ENCODE data around the gene NAT14. TPM values are rescaled to one million over a fixed set of nuclear protein-coding genes. Genes with fewer than 3 reads are reported as not detected.

NAT14 gene
- polyA plus RNA-seq, 1 of the 3 experiments (the other 2 are of a cell fraction): 89.9 TPM

DNA sequence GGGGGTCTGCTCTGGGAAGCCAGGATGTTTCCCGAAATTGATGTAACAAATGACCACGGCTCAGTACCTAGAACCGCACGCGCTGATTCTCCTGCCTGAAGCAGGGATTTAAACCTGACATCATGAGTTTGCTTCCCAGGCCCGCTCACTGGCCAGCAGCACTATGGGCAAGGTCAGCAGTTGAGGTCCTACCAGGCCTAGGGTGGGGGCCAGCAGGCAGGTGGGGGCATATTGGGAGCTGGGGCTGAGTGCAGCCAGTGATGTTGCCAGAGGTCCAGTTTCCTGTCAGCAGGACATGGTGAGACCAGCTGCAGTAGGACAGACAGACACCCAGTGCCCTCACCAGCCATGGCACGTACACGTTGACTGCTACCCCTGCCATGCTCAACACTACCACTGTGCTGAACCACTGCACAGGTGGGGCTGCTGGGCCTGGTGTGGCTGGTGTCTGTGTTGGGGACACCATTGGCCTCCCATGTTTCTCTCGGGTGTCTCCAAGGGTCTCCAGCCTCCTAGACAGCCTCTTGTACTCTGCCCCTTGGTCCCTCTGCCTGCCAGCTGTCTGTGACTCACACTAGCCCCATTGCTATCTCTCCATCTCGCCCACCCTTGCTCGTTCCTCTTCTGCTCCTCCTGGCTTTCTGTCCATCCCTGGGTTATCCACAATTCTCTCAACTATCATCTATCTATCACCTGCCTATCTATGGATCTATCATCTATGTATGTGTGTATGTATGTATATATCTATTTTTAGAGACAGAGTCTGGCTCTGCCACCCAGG, 19.3 kb upstream of the NAT14 start:
- H3K9me2 ChIP-seq: no peaks in the 10 kb centered on the region
- TF ChIP-seq FOXJ3 (CRISPR knock-in tag; IDR thresholded peaks at IDR 0.05) (no peak), ELF1 (IDR thresholded peaks at IDR 0.05) (no peak), EZH2phosphoT487 (IDR thresholded peaks at IDR 0.05; ENCODE audit: borderline replicate concordance, low read depth) (no peak), RXRA (IDR thresholded peaks at IDR 0.05; ENCODE audit: borderline replicate concordance, low read depth) (no peak)
- TF ChIP-seq, protein P1, sequence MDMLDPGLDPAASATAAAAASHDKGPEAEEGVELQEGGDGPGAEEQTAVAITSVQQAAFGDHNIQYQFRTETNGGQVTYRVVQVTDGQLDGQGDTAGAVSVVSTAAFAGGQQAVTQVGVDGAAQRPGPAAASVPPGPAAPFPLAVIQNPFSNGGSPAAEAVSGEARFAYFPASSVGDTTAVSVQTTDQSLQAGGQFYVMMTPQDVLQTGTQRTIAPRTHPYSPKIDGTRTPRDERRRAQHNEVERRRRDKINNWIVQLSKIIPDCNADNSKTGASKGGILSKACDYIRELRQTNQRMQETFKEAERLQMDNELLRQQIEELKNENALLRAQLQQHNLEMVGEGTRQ (IDR thresholded peaks at IDR 0.05; ENCODE audit: borderline replicate concordance, low read depth, low read length): no peak
- TF ChIP-seq, protein P2, sequence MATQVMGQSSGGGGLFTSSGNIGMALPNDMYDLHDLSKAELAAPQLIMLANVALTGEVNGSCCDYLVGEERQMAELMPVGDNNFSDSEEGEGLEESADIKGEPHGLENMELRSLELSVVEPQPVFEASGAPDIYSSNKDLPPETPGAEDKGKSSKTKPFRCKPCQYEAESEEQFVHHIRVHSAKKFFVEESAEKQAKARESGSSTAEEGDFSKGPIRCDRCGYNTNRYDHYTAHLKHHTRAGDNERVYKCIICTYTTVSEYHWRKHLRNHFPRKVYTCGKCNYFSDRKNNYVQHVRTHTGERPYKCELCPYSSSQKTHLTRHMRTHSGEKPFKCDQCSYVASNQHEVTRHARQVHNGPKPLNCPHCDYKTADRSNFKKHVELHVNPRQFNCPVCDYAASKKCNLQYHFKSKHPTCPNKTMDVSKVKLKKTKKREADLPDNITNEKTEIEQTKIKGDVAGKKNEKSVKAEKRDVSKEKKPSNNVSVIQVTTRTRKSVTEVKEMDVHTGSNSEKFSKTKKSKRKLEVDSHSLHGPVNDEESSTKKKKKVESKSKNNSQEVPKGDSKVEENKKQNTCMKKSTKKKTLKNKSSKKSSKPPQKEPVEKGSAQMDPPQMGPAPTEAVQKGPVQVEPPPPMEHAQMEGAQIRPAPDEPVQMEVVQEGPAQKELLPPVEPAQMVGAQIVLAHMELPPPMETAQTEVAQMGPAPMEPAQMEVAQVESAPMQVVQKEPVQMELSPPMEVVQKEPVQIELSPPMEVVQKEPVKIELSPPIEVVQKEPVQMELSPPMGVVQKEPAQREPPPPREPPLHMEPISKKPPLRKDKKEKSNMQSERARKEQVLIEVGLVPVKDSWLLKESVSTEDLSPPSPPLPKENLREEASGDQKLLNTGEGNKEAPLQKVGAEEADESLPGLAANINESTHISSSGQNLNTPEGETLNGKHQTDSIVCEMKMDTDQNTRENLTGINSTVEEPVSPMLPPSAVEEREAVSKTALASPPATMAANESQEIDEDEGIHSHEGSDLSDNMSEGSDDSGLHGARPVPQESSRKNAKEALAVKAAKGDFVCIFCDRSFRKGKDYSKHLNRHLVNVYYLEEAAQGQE (IDR thresholded peaks at IDR 0.05; ENCODE audit: low read depth, low read length): no peak
- H2AFZ ChIP-seq (ENCODE audit: low read depth): no peak overlapping the region
- H3K9ac ChIP-seq: no peak overlapping the region
- H4K20me1 ChIP-seq (ENCODE audit: insufficient read depth): no peaks in the 10 kb centered on the region
- WGBS (ENCODE audit: low lambda C conversion rate): 68% methylated on average over 6 of the region's 11 CpGs
- H3K4me1 ChIP-seq (ENCODE audit: control insufficient read depth in 1 of 2, insufficient read depth in 2 of 2, low read depth in 1 of 2, low read length in 1 of 2): peaks cover 3 to 5% of the 10 kb centered on the region in 2 experiments; a peak in 2 of 4 replicates
- no peak for DNase-seq
- no peaks in the 10 kb centered on the region for H3K9me3 ChIP-seq
- ChIA-PET POLR2A (no interaction called here), CTCF (interaction anchor here (0.5 to 4.9 kb wide), 4 partner anchors 12 to 325 kb away, joined by 3 to 81 read pairs (median 24); partner anchors contain the start of gene ZNF628)
- peaks cover 12% of the 10 kb centered on the region for H3F3A ChIP-seq (replicated peaks; ENCODE audit: insufficient read depth)
- H3K27me3 ChIP-seq (ENCODE audit: insufficient read depth): no peaks in the 10 kb centered on the region
- H3K4me2 ChIP-seq: no peak overlapping the region
- H3K4me3 ChIP-seq (ENCODE audit: low read depth in 2 of 2, low read length in 1 of 2): no peak overlapping the region
- no peaks in the 10 kb centered on the region for H3K79me2 ChIP-seq (ENCODE audit: insufficient read depth)
- H3K36me3 ChIP-seq (replicated peaks in 1 of 2; ENCODE audit: control insufficient read depth in 1 of 2, insufficient read depth in 2 of 2, low read length in 1 of 2): no peaks in the 10 kb centered on the region
- H3K27ac ChIP-seq (ENCODE audit: low read depth in 2 of 2, low read length in 1 of 2): no peak overlapping the region

DNA sequence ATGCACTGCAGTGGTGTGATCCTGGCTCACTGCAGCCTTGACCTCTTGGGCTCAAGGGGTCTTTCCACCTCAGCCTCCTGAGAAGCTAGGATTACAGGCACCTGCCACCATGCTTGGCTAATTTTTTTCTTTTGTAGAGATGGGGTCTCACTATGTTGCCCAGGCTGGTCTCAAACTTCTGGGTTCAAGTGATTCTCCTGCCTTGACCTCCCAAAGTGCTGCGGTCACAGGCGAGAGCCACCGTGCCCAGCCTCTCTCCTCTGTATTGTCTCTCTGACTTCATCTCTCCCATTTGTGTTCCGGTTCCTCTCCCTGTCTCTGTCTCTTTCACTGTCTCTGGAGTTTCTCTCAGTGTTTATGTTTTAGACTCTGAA, 18.8 kb upstream of the NAT14 start:
- TF ChIP-seq GATA2 (CRISPR knock-in tag; IDR thresholded peaks at IDR 0.05) (no peak), FOSL2 (IDR thresholded peaks at IDR 0.05; ENCODE audit: borderline replicate concordance, low read depth) (no peak), EP300 (IDR thresholded peaks at IDR 0.05; ENCODE audit: borderline replicate concordance in 1 of 2, low read depth in 1 of 2, low read length in 1 of 2) (no peak), NFIC (IDR thresholded peaks at IDR 0.05; ENCODE audit: borderline replicate concordance) (no peak), RCOR1 (IDR thresholded peaks at IDR 0.05; ENCODE audit: low read length) (no peak), NRF1 (IDR thresholded peaks at IDR 0.05; ENCODE audit: low read depth, low read length) (no peak), CHD2 (IDR thresholded peaks at IDR 0.05; ENCODE audit: low read length, partially characterized antibody) (no peak), MXI1 (IDR thresholded peaks at IDR 0.05; ENCODE audit: low read depth, low read length) (no peak)
- TF ChIP-seq, protein P3, sequence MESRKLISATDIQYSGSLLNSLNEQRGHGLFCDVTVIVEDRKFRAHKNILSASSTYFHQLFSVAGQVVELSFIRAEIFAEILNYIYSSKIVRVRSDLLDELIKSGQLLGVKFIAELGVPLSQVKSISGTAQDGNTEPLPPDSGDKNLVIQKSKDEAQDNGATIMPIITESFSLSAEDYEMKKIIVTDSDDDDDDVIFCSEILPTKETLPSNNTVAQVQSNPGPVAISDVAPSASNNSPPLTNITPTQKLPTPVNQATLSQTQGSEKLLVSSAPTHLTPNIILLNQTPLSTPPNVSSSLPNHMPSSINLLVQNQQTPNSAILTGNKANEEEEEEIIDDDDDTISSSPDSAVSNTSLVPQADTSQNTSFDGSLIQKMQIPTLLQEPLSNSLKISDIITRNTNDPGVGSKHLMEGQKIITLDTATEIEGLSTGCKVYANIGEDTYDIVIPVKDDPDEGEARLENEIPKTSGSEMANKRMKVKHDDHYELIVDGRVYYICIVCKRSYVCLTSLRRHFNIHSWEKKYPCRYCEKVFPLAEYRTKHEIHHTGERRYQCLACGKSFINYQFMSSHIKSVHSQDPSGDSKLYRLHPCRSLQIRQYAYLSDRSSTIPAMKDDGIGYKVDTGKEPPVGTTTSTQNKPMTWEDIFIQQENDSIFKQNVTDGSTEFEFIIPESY (IDR thresholded peaks at IDR 0.05; ENCODE audit: borderline replicate concordance, low read depth): no peak
- TF ChIP-seq, protein P4, sequence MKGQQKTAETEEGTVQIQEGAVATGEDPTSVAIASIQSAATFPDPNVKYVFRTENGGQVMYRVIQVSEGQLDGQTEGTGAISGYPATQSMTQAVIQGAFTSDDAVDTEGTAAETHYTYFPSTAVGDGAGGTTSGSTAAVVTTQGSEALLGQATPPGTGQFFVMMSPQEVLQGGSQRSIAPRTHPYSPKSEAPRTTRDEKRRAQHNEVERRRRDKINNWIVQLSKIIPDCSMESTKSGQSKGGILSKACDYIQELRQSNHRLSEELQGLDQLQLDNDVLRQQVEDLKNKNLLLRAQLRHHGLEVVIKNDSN (IDR thresholded peaks at IDR 0.05; ENCODE audit: borderline replicate concordance, low read depth): no peak
- TF ChIP-seq, protein P5, sequence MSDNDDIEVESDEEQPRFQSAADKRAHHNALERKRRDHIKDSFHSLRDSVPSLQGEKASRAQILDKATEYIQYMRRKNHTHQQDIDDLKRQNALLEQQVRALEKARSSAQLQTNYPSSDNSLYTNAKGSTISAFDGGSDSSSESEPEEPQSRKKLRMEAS (IDR thresholded peaks at IDR 0.05; ENCODE audit: low read depth): no peak
- no peak overlapping the region for H2AFZ ChIP-seq (ENCODE audit: low read depth)
- H3K9ac ChIP-seq: no peak overlapping the region
- 98% methylated on average over 4 of the region's 4 CpGs for WGBS (ENCODE audit: low lambda C conversion rate)
- peaks cover 10% of the 10 kb centered on the region for H3F3A ChIP-seq (replicated peaks; ENCODE audit: insufficient read depth)
- no peaks in the 10 kb centered on the region for H3K27me3 ChIP-seq (ENCODE audit: insufficient read depth)
- H3K4me2 ChIP-seq: no peak overlapping the region
- H4K20me1 ChIP-seq (ENCODE audit: insufficient read depth): no peaks in the 10 kb centered on the region
- POLR2A ChIA-PET: no interaction called here
- H3K36me3 ChIP-seq (replicated peaks in 1 of 2; ENCODE audit: control insufficient read depth in 1 of 2, insufficient read depth in 2 of 2, low read length in 1 of 2): no peaks in the 10 kb centered on the region
- H3K9me2 ChIP-seq: no peaks in the 10 kb centered on the region
- H3K9me3 ChIP-seq: no peaks in the 10 kb centered on the region
- peaks cover 3 to 5% of the 10 kb centered on the region in 2 experiments; a peak in 2 of 4 replicates for H3K4me1 ChIP-seq (ENCODE audit: control insufficient read depth in 1 of 2, insufficient read depth in 2 of 2, low read depth in 1 of 2, low read length in 1 of 2)
- H3K79me2 ChIP-seq (ENCODE audit: insufficient read depth): no peaks in the 10 kb centered on the region
- no peak overlapping the region for H3K27ac ChIP-seq (ENCODE audit: low read depth in 2 of 2, low read length in 1 of 2)
- no peak overlapping the region for H3K4me3 ChIP-seq (ENCODE audit: low read depth in 2 of 2, low read length in 1 of 2)
- CTCF ChIA-PET: interaction anchor here (0.5 to 4.9 kb wide), 10 partner anchors 12 to 325 kb away, joined by 3 to 81 read pairs (median 8); partner anchors contain the start of gene ZNF628
- DNase-seq: no peak

Measured in SK-N-SH (cell line).